MM.1S (cell line): ENCODE data around the gene NGEF.

ENCODE experiments used
- DNase-seq: peaks from one replicate; pipeline ENCODE4 v3.0.0-alpha.2; 2015
- H2AFZ ChIP-seq: fragments of 300-600 bp; sonication (generic); 2 replicates; pipeline ENCODE4 v1.6.0; 2016; ENCODE audit warnings: antibody characterized with exemption, low read length
- H3F3A ChIP-seq: fragments of 300-600 bp; sonication (generic); 2 replicates; pipeline ENCODE4 v1.6.1; 2016; ENCODE audit warnings: mild to moderate bottlenecking, antibody characterized with exemption, low read length, moderate library complexity, mixed read lengths; ENCODE audit not compliant: insufficient read depth
- H3K27ac ChIP-seq: fragments of 300-600 bp; sonication (generic); 2 replicates; pipeline ENCODE4 v1.5.1; 2016; ENCODE audit warnings: mild to moderate bottlenecking, low read length
- H3K27me3 ChIP-seq: fragments of 300-600 bp; sonication (generic); replicated peaks from 2 replicates; pipeline ENCODE4 v1.6.0; 2016; ENCODE audit warnings: low read length; ENCODE audit not compliant: insufficient read depth
- H3K36me3 ChIP-seq: fragments of 300-600 bp; sonication (generic); replicated peaks from 2 replicates; pipeline ENCODE4 v1.6.1; 2016; ENCODE audit warnings: mild to moderate bottlenecking, low read length, mixed read lengths; ENCODE audit not compliant: insufficient read depth
- H3K4me1 ChIP-seq: fragments of 300-600 bp; sonication (generic); 2 replicates; pipeline ENCODE4 v1.6.1; 2016; ENCODE audit warnings: low read length, mixed read lengths
- H3K4me2 ChIP-seq: fragments of 300-600 bp; sonication (generic); 2 replicates; pipeline ENCODE4 v1.6.0; 2016; ENCODE audit warnings: low read depth, low read length
- H3K4me3 ChIP-seq: fragments of 300-600 bp; sonication (generic); 2 replicates; pipeline ENCODE4 v1.5.1; 2016; ENCODE audit warnings: low read length, mixed read lengths
- H3K79me2 ChIP-seq: fragments of 300-600 bp; sonication (generic); 2 replicates; pipeline ENCODE4 v1.6.1; 2016; ENCODE audit warnings: mixed run types, low read length, mixed read lengths
- H3K9ac ChIP-seq: fragments of 300-600 bp; sonication (generic); 2 replicates; pipeline ENCODE4 v1.6.1; 2016; ENCODE audit warnings: low read length, mixed read lengths
- H3K9me2 ChIP-seq: fragments of 300-600 bp; sonication (generic); replicated peaks from 2 replicates; pipeline ENCODE4 v1.6.1; 2016; ENCODE audit warnings: mild to moderate bottlenecking, low read length, mixed read lengths; ENCODE audit not compliant: insufficient read depth
- H3K9me3 ChIP-seq: fragments of 300-600 bp; sonication (generic); replicated peaks from 2 replicates; pipeline ENCODE4 v1.6.1; 2016; ENCODE audit warnings: mild to moderate bottlenecking, low read length, mixed read lengths; ENCODE audit not compliant: insufficient read depth
- H4K20me1 ChIP-seq: fragments of 300-600 bp; sonication (generic); 2 replicates; pipeline ENCODE4 v1.6.1; 2016; ENCODE audit warnings: mild to moderate bottlenecking, low read length, moderate library complexity, mixed read lengths; ENCODE audit not compliant: insufficient read depth
- EZH2 ChIP-seq: fragments of 300-600 bp; sonication (generic); optimal IDR thresholded peaks from 2 replicates; pipeline ENCODE3; 2017; ENCODE audit warnings: low read depth, mild to moderate bottlenecking, antibody characterized with exemption, low read length, mixed read lengths
- EZH2phosphoT487 ChIP-seq: fragments of 300-600 bp; sonication (generic); IDR thresholded peaks from 2 replicates; pipeline ENCODE4 v1.6.1; 2018; ENCODE audit warnings: antibody characterized with exemption, low read length
- TF ChIP-seq, protein P1 (sequence below): fragments of 300-600 bp; sonication (generic); IDR thresholded peaks from 2 replicates; pipeline ENCODE4 v1.5.1; 2016; ENCODE audit warnings: antibody characterized with exemption, low read length, mixed read lengths

The NGEF gene

DNA sequence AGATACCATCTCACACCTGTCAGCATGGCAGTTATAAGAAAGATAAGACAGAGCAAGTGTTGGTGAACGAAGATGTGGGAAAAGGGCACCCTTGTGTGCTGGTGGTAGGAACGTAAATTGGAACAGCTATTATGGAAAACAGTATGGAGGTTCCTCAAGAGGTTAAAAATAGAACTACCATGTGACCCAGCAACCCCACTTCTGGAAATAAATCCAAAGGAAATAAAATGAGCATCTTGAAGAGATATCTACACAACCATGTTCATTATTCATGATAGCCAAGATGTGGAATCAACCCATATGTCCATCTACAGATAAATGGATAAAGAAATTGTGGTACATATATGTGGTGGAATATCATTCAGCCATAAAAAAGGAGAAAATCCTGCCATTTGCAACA is 26.9 kb downstream of the NGEF start:
- H2AFZ ChIP-seq = no peak overlapping the region
- H3K4me2 ChIP-seq = no peak overlapping the region
- H3K9me3 ChIP-seq = no peaks in the 10 kb centered on the region
- no peak overlapping the region for H3K9ac ChIP-seq
- H3K4me1 ChIP-seq = no peaks in the 10 kb centered on the region
- H3K4me3 ChIP-seq = no peak overlapping the region
- no peaks in the 10 kb centered on the region for H3K36me3 ChIP-seq
- DNase-seq = no peak
- TF ChIP-seq, protein P1, sequence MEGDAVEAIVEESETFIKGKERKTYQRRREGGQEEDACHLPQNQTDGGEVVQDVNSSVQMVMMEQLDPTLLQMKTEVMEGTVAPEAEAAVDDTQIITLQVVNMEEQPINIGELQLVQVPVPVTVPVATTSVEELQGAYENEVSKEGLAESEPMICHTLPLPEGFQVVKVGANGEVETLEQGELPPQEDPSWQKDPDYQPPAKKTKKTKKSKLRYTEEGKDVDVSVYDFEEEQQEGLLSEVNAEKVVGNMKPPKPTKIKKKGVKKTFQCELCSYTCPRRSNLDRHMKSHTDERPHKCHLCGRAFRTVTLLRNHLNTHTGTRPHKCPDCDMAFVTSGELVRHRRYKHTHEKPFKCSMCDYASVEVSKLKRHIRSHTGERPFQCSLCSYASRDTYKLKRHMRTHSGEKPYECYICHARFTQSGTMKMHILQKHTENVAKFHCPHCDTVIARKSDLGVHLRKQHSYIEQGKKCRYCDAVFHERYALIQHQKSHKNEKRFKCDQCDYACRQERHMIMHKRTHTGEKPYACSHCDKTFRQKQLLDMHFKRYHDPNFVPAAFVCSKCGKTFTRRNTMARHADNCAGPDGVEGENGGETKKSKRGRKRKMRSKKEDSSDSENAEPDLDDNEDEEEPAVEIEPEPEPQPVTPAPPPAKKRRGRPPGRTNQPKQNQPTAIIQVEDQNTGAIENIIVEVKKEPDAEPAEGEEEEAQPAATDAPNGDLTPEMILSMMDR = no peak
- no peak for TF ChIP-seq EZH2
- no peak for TF ChIP-seq EZH2phosphoT487
- no peaks in the 10 kb centered on the region for H3F3A ChIP-seq
- no peaks in the 10 kb centered on the region for H3K27me3 ChIP-seq
- no peaks in the 10 kb centered on the region for H3K9me2 ChIP-seq
- no peaks in the 10 kb centered on the region for H4K20me1 ChIP-seq
- no peak overlapping the region for H3K27ac ChIP-seq
- no peaks in the 10 kb centered on the region for H3K79me2 ChIP-seq

DNA sequence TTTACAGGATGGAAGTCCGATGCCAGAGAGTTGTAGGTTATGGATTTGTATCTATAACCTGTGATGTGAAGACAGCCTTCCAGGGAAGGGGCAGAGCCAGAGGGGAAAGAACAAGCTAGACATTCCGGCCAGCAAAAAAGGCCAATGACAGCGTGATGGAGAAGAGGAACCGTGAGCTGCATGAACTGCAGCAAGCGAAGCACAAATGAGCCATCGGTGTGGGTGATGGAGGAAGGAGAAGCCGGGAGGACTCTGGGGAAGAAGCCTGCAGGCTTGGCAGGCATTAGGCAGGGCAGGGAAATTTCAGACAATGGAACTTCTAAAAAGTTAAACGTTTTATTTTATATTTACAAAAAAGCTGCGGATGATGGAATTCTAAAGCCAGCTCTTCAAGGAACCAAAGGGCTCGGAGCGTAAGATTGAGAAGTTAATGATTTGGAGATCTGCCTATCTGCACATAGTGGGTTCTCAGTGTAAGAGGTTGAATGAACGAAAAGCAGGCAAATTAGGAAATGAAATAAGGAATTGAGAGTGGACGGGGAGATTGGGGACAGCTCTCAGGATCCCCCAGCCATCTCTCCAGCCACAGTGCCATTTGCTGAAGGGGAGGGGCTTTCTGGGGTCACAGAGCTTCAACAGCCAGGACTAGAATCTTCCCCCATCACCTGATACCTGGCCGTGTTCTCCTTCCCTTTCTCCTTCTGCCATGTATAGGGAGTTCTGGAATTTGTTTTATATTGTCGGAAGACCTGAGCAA is 28.4 kb downstream of the NGEF start:
- Histone ChIP-seq H2AFZ (no peak overlapping the region), H3K9me3 (no peaks in the 10 kb centered on the region), H3K4me1 (no peaks in the 10 kb centered on the region), H3K27me3 (no peaks in the 10 kb centered on the region), H3F3A (no peaks in the 10 kb centered on the region), H3K36me3 (no peaks in the 10 kb centered on the region), H3K4me3 (no peak overlapping the region), H4K20me1 (no peaks in the 10 kb centered on the region), H3K9ac (no peak overlapping the region), H3K9me2 (no peaks in the 10 kb centered on the region), H3K79me2 (no peaks in the 10 kb centered on the region), H3K27ac (no peak overlapping the region), H3K4me2 (no peak overlapping the region)
- TF ChIP-seq, protein P1 = no peak
- TF ChIP-seq EZH2phosphoT487 (no peak), EZH2 (no peak)
- no peak for DNase-seq

DNA sequence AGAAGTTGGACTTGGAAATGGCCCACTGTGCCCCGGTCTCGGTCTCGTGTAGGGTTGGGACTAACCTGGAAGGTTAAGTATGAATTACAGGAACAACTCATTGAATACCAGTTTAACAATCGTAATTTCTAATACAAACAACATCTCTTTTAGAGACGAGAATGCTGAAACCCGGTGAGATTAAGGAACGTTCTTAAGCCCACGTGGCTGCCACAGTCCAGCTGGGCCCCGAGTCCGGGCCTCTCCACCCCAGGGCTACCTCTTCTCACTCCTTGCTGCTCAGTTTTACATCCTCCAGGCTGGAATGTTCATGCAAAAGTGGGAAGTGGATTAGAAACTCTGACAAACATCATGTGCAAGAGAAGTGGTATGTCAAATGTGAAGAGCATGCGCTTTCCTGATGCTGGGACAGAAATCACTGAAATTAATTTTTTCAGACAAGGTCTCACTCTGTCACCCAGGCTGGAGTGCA is 29.4 kb downstream of the NGEF start:
- no peaks in the 10 kb centered on the region for H3K9me3 ChIP-seq

More for the DNA sequence above, 29.4 kb downstream of the NGEF start:
- TF ChIP-seq EZH2 (no peak), EZH2phosphoT487 (no peak)
- TF ChIP-seq, protein P1 = no peak
- Histone ChIP-seq H3K9ac (no peak overlapping the region), H2AFZ (no peak overlapping the region), H3K79me2 (no peaks in the 10 kb centered on the region), H3K9me2 (no peaks in the 10 kb centered on the region), H3K36me3 (no peaks in the 10 kb centered on the region), H3F3A (no peaks in the 10 kb centered on the region), H3K4me2 (no peak overlapping the region), H4K20me1 (no peaks in the 10 kb centered on the region), H3K4me3 (no peak overlapping the region), H3K27me3 (no peaks in the 10 kb centered on the region), H3K4me1 (no peaks in the 10 kb centered on the region), H3K27ac (no peak overlapping the region)
- no peak for DNase-seq
